K562 (cell line): Measurements from ENCODE around the gene LAIR2. TPM values are rescaled to one million over a fixed set of nuclear protein-coding genes. Genes with fewer than 3 reads are reported as not detected.

Experiments
- ARID2 ChIP-seq: fragments of 450-650 bp; IDR thresholded peaks from 2 replicates; pipeline ENCODE4 v1.6.1; 2017; ENCODE audit warnings: antibody characterized with exemption, mild to moderate bottlenecking
- BMI1 ChIP-seq: fragments of 150-350 bp; IDR thresholded peaks from 2 replicates; pipeline ENCODE4 v1.6.1; 2014; ENCODE audit warnings: low read length
- CC2D1A ChIP-seq: fragments of 450-650 bp; IDR thresholded peaks from 2 replicates; pipeline ENCODE4 v1.6.1; 2017; ENCODE audit warnings: mild to moderate bottlenecking
- CLOCK ChIP-seq: fragments of 250-450 bp; sonication (Bioruptor Pico); IDR thresholded peaks from 2 replicates; pipeline ENCODE4 v1.4.0; 2020; ENCODE audit warnings: mild to moderate bottlenecking, moderate library complexity, borderline replicate concordance
- CREBBP ChIP-seq: IDR thresholded peaks from one replicate; pipeline ENCODE4 v1.6.1; 2012; ENCODE audit warnings: low read depth, mild to moderate bottlenecking, control low read depth, inconsistent platforms, low read length
- E2F5 ChIP-seq: sonication (generic); formaldehyde crosslinking; IDR thresholded peaks from 2 replicates; pipeline ENCODE4 v1.8.0; 2022; ENCODE audit warnings: mild to moderate bottlenecking, missing genetic modification reagents
- ELK1 ChIP-seq: sonication (generic); formaldehyde crosslinking; IDR thresholded peaks from 2 replicates; pipeline ENCODE4 v1.8.1; 2022; ENCODE audit warnings: missing genetic modification reagents
- FOXJ3 ChIP-seq: sonication (generic); formaldehyde crosslinking; IDR thresholded peaks from 2 replicates; pipeline ENCODE4 v1.4.0; 2020; ENCODE audit warnings: mild to moderate bottlenecking, missing genetic modification reagents
- HBP1 ChIP-seq: fragments of 450-650 bp; formaldehyde crosslinking; IDR thresholded peaks from 2 replicates; pipeline ENCODE4 v1.4.0; 2022; ENCODE audit warnings: missing genetic modification characterization
- KLF13 ChIP-seq: fragments of 450-650 bp; IDR thresholded peaks from 2 replicates; pipeline ENCODE4 v1.6.1; 2016; ENCODE audit warnings: missing genetic modification characterization, low read depth, mild to moderate bottlenecking, missing compliant biosample characterization, moderate library complexity, borderline replicate concordance
- MBD2 ChIP-seq: sonication (generic); IDR thresholded peaks from 2 replicates; pipeline ENCODE4 v1.6.1; 2016; ENCODE audit warnings: low read depth, borderline replicate concordance
- MNT ChIP-seq, 2 experiments: fragments of 450-650 bp; conservative IDR thresholded peaks; 2 replicates each; pipeline ENCODE4 v1.6.1; 2017; ENCODE audit warnings: mild to moderate bottlenecking in 2 of 2, moderate library complexity in 2 of 2
- NCOA6 ChIP-seq: fragments of 450-650 bp; IDR thresholded peaks from 2 replicates; pipeline ENCODE4 v1.6.1; 2017; ENCODE audit warnings: mild to moderate bottlenecking
- PCBP1 ChIP-seq: fragments of 200-400 bp; formaldehyde crosslinking; IDR thresholded peaks from 2 replicates; pipeline ENCODE4 v1.6.1; 2018; ENCODE audit warnings: mild to moderate bottlenecking, low read depth, low read length; ENCODE audit not compliant: poor library complexity, severe bottlenecking
- PTBP1 ChIP-seq: fragments of 200-400 bp; formaldehyde crosslinking; IDR thresholded peaks from 2 replicates; pipeline ENCODE4 v1.6.1; 2017; ENCODE audit warnings: low read depth, low read length
- SAFB ChIP-seq: fragments of 200-400 bp; formaldehyde crosslinking; IDR thresholded peaks from 2 replicates; pipeline ENCODE4 v1.6.1; 2017; ENCODE audit warnings: low read depth, low read length, borderline replicate concordance
- SFPQ ChIP-seq: fragments of 200-400 bp; formaldehyde crosslinking; IDR thresholded peaks from 2 replicates; pipeline ENCODE4 v1.6.1; 2017; ENCODE audit warnings: mild to moderate bottlenecking, low read depth, low read length, moderate library complexity
- SOX6 ChIP-seq: fragments of 450-650 bp; IDR thresholded peaks from 2 replicates; pipeline ENCODE4 v1.6.1; 2014; ENCODE audit warnings: mild to moderate bottlenecking
- ZBTB17 ChIP-seq: fragments of 450-650 bp; formaldehyde crosslinking; IDR thresholded peaks from 2 replicates; pipeline ENCODE4 v1.4.0; 2020; ENCODE audit warnings: mild to moderate bottlenecking
- polyA plus RNA-seq, 8 experiments: library from polyadenylated mRNA; depleted of rRNA in 4 of 8; stranded (reverse) in 5 of 8; unstranded in 3 of 8; fragments of >200 nt; fragmentation: Nextera tagmentation in 2 of 8; fragmentation: Illumina TruSeq in 1 of 8; extraction: Ambion mirVana in 2 of 8; extraction: Trizol in 1 of 8; gene quantifications; 2 replicates each; pipeline versions ENCODE4 v1.2.1 to v1.2.3, GENCODE V29; 2011 to 2014; ENCODE audit warnings: inconsistent platforms in 1 of 8, missing spikeins in 1 of 8
- total RNA-seq, 7 experiments: library from RNA; depleted of rRNA in 6 of 7; stranded (reverse); fragments of >200 nt in 6 of 7; fragmentation: Illumina TruSeq in 2 of 7; extraction: Trizol in 2 of 7; gene quantifications; 2 replicates each; pipeline versions ENCODE4 v1.2.1 to v1.2.3, GENCODE V29; 2011 to 2021; ENCODE audit warnings: low replicate concordance in 1 of 7

Gene LAIR2
- total and polyA plus RNA-seq, 9 of the 15 experiments (the other 6 are each of a cell fraction or from before 2014, with no cell fraction given) = not detected

- TF ChIP-seq E2F5 (CRISPR knock-in tag) = no peak
- 0 out of 2 replicates have a peak, but pooled peaks have one; percentile 20 for TF ChIP-seq PTBP1
- no peak for TF ChIP-seq ZBTB17 (CRISPR knock-in tag)
- TF ChIP-seq NCOA6 = no peak
- TF ChIP-seq MBD2 = no peak
- no peak for TF ChIP-seq FOXJ3
- TF ChIP-seq SOX6 = no peak
- TF ChIP-seq MNT (conservative IDR thresholded peaks at IDR 0.05) = peak in 1 of 2 experiments; percentile 37; a peak in 2 of 4 replicates
- no peak for TF ChIP-seq BMI1
- TF ChIP-seq CREBBP = no peak
- no peak for TF ChIP-seq CLOCK (CRISPR knock-in tag)
- no peak for TF ChIP-seq PCBP1
- TF ChIP-seq ARID2 = no peak
- peak; percentile 22; the same call in 1 of the 2 replicates for TF ChIP-seq HBP1 (CRISPR knock-in tag)
- TF ChIP-seq KLF13 = no peak
- no peak for TF ChIP-seq CC2D1A
- no peak for TF ChIP-seq SFPQ
- no peak for TF ChIP-seq SAFB
- no peak for TF ChIP-seq ELK1
Measured at GRCh38 chr19:54464044-54464629, 38.5 kb upstream of the LAIR2 start (continued).
